ENCODE results near the gene PNMT. TPM values are rescaled to one million over a fixed set of nuclear protein-coding genes. Genes with fewer than 3 reads are reported as not detected.
A peak's percentile ranks its signal among the peaks of the same experiment; 100 is the strongest.

PNMT gene
- total RNA-seq, 4 donors from 2014 or later, result 0.80 to 48.3 (median 1.3) TPM

DNA sequence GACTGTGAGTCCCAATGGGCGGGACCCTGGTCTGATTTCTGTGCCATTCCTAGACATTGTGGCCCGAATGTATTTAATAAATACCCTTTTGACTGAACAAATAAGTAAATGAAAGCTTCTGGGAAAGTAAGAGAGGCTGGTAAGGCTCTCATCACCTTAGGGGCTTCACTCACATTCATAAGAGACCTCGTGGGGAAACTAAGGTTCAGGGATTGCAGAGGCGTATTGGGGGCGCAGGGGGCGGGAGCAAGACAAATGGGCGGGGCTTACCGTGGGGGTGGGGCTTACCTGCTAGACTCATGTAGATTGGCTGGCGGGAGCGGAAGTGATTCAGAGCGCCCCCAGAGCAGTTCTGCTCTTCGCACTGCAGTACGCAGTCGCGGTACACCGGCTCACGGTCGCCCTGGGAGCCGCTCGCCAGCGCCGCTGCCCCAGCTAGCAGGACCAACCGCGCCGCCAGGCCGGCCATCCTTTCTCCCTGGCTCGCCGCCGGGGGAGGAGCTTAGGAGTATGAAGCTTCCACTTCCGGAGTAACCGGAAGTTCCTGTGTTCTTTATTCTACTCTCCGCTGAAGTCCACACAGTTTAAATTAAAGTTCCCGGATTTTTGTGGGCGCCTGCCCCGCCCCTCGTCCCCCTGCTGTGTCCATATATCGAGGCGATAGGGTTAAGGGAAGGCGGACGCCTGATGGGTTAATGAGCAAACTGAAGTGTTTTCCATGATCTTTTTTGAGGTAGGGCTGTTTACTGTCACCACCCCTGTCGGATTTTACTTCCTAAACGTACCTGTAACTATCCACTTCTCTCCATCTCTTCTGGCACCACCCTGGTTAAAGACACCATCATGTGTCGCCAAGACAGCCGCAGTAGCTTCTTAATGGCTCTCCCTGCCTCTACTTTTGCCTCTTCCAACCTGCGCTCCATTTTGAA, 19.6 kb downstream of the PNMT start, which contains the start of gene PGAP3:
TSS of gene PGAP3 (minus strand) at position 512 of the 929 bp plus-strand sequence. CDS start at position 469, 43 bp downstream.
- Histone ChIP-seq H3K27ac (peak within 1 kb of the TSS; percentile 88 to 94 (median 93)), H3K27me3 (no peaks in the 10 kb centered on the region), H3K4me1 (peaks cover 8 to 24% (median 18%) of the 10 kb centered on the region in 4 donors), H3K4me3 (peak within 1 kb of the TSS; percentile 39 to 86 (median 66)), H3K9me3 (no peaks in the 10 kb centered on the region), H3K36me3 (peaks cover 0 to 7% (median 0%) of the 10 kb centered on the region in 4 donors)
- 3% methylated on average over 4 to 45 of the region's 45 CpGs for WGBS, 2 donors (ENCODE audit: low coverage in 1 of 2)
- peak; percentile 86 for DNase-seq
- intact Hi-C loops (cut with DNase I; ENCODE audit: low total_unique reads) (no loop called here), in situ Hi-C loops (cut with MboI; ENCODE audit: low pct_ligation_motif_present in 1 of 4, low pct_unique_long_range_greater_than_20kb in 1 of 4, low sequenced_read_pairs in 3 of 4) (no loop called here)
- TF ChIP-seq EP300 (IDR thresholded peaks at IDR 0.05; ENCODE audit: low read depth), result no peak
- TF ChIP-seq CTCF (IDR thresholded peaks at IDR 0.05), result no peak
- TF ChIP-seq POLR2A (IDR thresholded peaks at IDR 0.05), result peak; percentile 71
- TF ChIP-seq POLR2AphosphoS5 (IDR thresholded peaks at IDR 0.05), result peak; percentile 19 to 78 (median 65)

GRCh38 chr17:39688475-39688835, 20.2 kb downstream of the PNMT start:
- no peak for TF ChIP-seq POLR2AphosphoS5 (IDR thresholded peaks at IDR 0.05)
- no peak for TF ChIP-seq CTCF (IDR thresholded peaks at IDR 0.05)
- TF ChIP-seq POLR2A (IDR thresholded peaks at IDR 0.05), result no peak
- no peak for TF ChIP-seq EP300 (IDR thresholded peaks at IDR 0.05; ENCODE audit: low read depth)
- no peak for DNase-seq
- Histone ChIP-seq H3K27me3 (no peaks in the 10 kb centered on the region), H3K27ac (peak overlapping the region; percentile 88 to 94 (median 93)), H3K4me3 (peak overlapping the region; percentile 39 to 86 (median 66)), H3K36me3 (peaks cover 0 to 7% (median 0%) of the 10 kb centered on the region in 4 donors), H3K9me3 (no peaks in the 10 kb centered on the region), H3K4me1 (peaks cover 8 to 24% (median 18%) of the 10 kb centered on the region in 4 donors)
- 15 to 17% methylated on average over 6 of the region's 6 CpGs for WGBS, 2 donors (ENCODE audit: low coverage in 1 of 2)
- intact Hi-C loops (cut with DNase I; ENCODE audit: low total_unique reads), result no loop called here
- in situ Hi-C loops (cut with MboI; ENCODE audit: low pct_ligation_motif_present in 1 of 4, low pct_unique_long_range_greater_than_20kb in 1 of 4, low sequenced_read_pairs in 3 of 4), result no loop called here

DNA sequence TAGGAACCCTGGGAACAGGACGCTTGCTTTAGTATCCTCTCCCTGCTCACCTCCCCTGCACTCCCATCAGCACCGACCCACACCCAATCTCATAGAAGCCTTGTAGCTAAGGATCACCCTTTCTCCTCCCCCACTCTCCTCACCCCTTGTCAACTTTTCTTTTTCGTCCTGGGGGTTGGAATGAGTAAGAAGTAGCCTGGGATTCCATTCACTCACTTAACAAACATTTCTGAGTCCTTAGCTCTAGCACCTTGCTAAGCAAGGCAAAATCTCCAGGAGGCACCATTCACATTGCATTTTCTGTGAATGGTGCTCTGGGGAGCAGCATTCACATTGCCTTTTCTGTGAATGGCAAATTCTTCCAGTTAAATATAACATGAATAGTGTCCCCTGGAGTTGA, 20.7 kb downstream of the PNMT start:
- intact Hi-C loops (cut with DNase I; ENCODE audit: low total_unique reads), result no loop called here
- DNase-seq, result no peak
- Histone ChIP-seq H3K9me3 (no peaks in the 10 kb centered on the region), H3K36me3 (peaks cover 0 to 7% (median 0%) of the 10 kb centered on the region in 4 donors), H3K4me1 (peaks cover 8 to 24% (median 18%) of the 10 kb centered on the region in 4 donors), H3K27me3 (no peaks in the 10 kb centered on the region), H3K27ac (peak overlapping the region in 2 of 4 donors; percentile 93), H3K4me3 (peak overlapping the region in 1 of 4 donors; percentile 86)
- WGBS, 2 donors (ENCODE audit: low coverage in 1 of 2), result 30 to 50% methylated on average over 1 to 3 of the region's 3 CpGs
- TF ChIP-seq EP300 (IDR thresholded peaks at IDR 0.05; ENCODE audit: low read depth) (no peak), POLR2A (IDR thresholded peaks at IDR 0.05) (no peak)
- in situ Hi-C loops (cut with MboI; ENCODE audit: low pct_ligation_motif_present in 1 of 4, low pct_unique_long_range_greater_than_20kb in 1 of 4, low sequenced_read_pairs in 3 of 4), result no loop called here

GRCh38 chr17:39694593-39694992, 26.3 kb downstream of the PNMT start:
- Histone ChIP-seq H3K9me3 (no peaks in the 10 kb centered on the region), H3K27ac (peak overlapping the region in 2 of 4 donors; percentile 42 to 71), H3K4me1 (peaks cover 0 to 18% (median 11%) of the 10 kb centered on the region in 4 donors), H3K4me3 (no peak overlapping the region), H3K27me3 (no peaks in the 10 kb centered on the region), H3K36me3 (no peaks in the 10 kb centered on the region)
- TF ChIP-seq POLR2A (IDR thresholded peaks at IDR 0.05), result no peak
- no peak for TF ChIP-seq CTCF (IDR thresholded peaks at IDR 0.05)
- no peak for TF ChIP-seq EP300 (IDR thresholded peaks at IDR 0.05; ENCODE audit: low read depth)
- TF ChIP-seq POLR2AphosphoS5 (IDR thresholded peaks at IDR 0.05), result no peak
- intact Hi-C loops (cut with DNase I; ENCODE audit: low total_unique reads), result no loop called here
- no peak for DNase-seq
- in situ Hi-C loops (cut with MboI; ENCODE audit: low pct_ligation_motif_present in 1 of 4, low pct_unique_long_range_greater_than_20kb in 1 of 4, low sequenced_read_pairs in 3 of 4), result no loop called here
- 69 to 88% methylated on average over 3 to 5 of the region's 5 CpGs for WGBS, 2 donors (ENCODE audit: low coverage in 1 of 2)

Data from transverse colon (tissue), 4 donors.